GM04503 (cell line): ENCODE data around the gene IRF2.

Experiments
- DNase-seq: peaks from one replicate; pipeline ENCODE4 v3.0.0-alpha.2; 2012; ENCODE audit warnings: low read depth

Gene IRF2

DNA sequence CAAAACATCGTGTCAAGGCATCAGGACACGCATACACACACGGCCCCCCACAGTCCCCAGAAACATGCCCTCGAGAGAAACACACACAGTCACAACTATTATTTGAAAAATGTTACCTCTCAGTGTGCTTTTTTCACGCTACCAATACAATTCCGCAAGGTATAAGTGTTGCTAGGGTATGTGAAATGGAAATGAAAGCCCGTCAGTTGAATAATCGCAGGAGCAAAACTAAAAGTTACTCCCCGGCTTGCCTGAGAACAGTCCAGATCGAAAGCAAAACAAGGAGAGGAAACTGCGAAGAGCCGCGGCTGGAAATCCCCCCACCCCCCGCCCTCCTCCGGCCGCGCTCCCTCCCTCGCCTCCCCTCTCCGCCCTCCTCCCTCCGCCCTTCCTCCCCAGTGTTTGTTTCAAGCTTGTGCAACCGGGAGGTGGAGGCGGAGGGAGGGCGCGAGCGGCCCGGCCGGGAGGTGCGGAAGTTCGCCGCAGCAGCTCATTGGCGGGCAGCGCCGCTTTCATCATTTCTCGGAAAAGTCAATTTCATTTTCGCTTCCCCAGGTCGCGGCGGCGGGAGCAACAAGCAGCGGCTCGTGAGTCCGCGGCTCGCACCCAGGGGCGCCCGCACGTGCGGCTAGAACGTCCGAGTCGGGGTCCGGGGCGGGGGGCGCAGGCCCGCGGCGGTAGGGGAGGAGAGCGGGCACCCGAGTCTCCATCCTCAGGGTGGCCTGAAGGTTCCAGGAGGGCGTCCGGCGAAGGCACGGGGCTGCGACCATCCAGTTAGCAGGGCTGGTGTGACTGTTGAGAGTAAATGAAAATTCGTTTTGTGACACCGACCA is at the start of gene IRF2:
TSS of gene IRF2 (minus strand) at position 288 of the 833 bp plus-strand sequence. CDS start 45,486 bp downstream, outside the sequence.
- DNase-seq: peak; percentile 84

DNA sequence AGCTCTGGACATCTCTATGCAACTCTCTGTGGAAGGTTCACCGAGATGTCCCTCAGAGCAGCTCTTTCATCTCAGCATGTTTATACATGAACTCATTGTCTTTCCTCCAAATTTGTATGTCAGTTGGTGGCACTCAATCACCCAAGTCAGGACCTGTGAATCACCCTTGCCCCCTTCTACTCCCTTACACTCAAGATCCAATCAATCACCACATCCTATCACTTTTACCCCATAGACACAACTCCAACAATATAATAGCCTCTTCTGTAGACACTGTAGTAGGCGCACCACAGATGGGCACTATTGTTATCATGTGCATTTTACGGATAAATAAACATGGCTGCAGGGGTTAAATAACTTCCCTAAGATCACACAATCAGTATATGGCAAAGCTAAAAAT is 41.3 kb upstream of the IRF2 start:
- DNase-seq: no peak

DNA sequence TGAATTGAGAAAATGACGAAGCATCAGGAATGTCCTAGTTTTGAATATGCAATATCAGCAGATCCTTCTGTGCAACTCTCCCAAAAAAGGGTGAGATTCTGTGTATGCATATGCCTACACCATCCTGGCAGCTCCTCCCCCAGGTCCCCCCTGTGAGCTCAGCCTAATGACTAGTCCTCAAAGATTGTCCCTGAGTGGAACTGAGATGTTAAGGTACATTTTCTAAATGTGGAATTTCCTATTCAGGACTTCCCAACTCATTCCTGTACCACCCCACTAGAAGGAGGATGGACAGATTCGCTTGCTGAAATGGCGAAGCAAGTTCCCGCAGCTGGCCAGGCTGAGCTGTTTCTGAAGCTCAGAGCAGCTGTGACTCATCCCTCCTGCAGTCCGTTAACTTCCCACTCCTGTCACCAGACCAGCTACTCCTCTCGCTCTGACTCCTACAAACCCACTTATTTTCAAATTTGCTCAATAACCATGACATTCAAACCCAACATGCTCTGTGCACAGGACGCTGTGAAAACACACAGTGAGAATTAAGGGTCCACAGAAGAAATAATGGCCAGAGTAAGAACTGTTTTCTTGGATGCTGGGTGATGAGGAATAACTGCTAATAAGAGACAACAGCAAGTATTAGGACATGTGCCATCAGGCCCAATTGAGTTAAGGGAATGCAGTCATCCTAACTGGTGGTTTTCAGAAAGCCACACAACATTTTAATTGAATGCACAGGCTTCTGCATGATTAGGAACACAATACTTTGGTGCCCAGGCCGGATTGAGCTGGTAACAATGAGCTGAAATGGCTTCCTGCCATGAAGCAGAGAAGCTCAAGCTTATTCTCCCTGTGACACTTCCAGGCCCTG is 40.0 kb upstream of the IRF2 start:
- DNase-seq: peak; percentile 60

DNA sequence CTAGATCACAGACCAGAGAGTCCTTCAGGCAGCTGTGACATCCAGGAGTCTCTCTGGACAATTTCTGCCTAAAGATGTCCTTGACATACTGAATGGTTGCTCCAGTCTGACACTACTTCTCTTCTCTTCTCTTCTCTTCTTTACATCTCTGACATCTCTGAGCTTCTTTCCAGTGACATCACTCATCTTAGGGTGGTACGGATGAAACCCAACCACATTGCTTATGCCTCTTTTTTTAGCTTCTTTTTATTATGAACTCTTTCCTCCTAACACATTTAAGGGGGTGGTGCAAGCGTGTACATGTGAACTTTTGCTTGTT is 39.4 kb upstream of the IRF2 start:
- DNase-seq: no peak

DNA sequence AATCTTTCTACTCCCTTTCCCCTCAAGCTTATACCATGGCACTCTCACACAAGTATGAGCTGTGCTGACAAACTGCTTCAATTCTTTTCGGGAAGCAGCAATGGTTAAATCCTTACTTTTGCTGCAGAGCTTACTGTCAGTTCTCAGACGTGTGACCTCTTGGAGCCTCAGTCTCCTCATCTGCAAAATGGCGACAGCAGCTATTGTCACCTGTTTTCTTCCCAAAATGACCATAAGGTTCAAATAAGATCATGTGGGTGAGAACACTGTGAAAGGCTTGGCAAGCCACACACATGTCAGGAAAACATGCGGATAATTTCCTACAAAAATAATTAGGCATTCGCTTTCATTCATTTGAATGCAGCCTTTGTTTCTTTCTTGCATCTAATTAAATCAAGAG is 36.8 kb upstream of the IRF2 start:
- DNase-seq: no peak

DNA sequence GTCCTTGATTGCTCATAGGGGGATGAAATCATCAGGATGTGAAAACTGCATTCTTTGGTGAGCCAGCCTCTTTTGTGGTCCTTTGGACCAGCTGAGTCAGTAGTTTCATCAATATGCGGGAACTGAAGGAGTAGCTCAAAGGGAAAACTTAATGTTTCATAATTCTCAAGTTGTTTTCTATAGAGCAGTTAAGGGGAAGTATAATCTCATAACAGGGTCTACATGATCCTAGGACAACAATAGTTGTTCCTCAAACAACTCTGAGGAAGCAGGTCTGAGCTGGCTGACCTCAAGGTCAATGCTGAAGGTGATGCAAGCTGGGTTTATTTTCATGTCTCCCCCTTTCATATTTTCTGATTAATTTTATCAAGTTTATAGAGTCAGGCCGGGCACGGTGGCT is 36.1 kb upstream of the IRF2 start:
- no peak for DNase-seq

DNA sequence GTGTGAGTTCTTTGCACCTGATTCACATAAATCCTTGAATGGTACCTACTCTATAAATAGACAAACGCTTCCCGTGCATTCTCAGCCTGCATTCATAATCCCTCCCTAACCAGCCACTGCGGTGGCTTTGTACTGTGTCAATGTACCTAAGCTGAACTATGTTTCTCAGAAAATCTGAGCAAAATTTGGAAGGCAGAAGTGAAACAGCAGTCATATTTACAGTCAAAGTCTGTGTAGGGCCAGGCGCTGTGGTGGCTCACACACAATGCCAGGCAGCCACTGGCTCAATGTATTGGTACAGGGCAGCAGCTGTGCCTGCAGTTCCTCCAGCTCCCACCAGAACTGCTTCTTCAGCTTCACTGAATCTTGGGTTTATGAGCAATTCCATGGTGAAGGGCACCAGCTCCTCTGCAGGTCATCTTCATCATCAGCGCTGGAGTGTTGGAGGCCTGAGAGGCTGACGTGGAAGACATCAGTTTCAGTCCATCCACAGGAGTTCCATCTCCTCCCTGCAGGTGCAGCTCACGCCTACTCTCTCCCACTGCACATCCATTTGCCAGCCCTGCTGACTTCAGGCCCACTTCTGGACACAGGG is 32.3 kb upstream of the IRF2 start:
- DNase-seq: no peak

DNA sequence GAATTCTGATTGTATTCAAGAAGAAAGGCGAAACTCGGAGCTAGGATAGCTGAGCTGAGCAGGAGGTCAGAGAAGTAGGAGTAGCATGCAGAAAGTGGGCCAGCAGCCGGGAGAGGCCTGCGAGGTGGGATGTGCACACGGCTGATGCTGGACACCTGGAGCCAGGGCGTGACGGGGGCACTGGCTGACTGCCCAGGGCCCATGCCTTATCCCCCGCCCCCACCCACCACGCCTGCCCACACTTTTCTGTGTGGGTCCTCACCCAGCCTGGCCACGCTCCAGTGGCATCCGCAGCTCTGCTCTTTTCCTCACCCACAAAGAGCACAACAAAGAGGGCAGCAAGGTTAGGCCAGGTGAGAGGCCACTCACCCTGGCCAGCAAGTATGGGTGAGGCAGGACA is 30.0 kb upstream of the IRF2 start:
- no peak for DNase-seq

DNA sequence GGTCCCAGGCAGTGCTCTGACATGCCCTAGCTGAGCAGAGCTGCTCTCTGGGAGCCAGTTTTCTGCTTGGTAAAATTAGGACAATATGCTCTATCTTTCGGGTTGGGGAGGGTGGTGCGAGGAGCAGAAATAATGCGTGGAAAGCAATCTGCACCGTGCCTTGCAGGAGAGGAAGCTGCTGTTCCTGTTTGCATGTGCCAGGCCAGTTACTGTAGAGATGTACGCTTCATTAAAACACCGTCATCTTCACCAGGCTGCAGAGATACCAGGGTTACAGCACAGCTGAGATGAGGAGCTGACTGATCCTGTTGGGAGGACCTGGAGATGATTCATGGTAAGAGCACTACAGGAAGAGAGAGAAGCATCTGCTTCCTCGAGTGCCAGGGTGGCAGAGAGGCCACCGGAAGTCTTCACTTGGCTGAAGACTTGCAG is 29.5 kb upstream of the IRF2 start:
- DNase-seq: no peak

DNA sequence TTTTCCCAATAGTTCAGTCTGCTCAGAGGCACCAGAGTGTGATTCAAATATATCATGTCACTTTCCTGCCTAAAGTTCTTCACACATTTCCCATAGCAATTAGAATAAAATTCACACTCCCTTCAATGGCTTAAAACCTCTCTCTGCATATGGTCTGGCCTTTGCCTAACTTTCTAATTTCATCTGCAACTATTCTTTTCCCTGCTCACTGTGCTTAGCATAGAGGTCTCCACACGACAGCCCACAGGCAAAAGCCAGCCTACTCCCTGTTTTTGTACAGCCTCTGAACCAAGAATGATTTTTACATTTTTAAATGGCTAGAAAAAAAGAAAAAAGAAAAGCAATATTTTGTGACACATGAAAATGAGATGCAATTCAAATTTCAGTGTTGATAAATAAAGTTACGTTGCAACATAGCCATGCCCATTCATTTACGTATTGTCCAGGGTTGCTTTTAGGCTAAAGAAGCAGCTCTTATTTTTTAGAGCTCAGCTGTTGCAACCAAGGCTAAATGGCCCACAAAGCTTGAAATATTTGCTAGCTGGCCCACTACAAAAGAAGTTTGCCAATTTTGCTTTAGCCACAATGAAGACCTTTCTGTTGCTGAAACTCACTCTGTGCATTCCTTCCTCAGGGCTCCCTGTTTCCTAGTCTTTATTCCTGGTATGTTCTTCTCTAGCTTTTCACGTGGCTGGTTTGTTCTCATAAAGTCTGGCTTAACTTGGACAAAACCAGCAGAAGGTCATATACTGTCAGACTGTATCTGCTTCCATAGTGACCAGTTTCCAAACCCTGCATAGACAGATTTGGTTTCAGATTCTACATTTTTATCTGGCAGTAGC is 26.6 kb upstream of the IRF2 start:
- no peak for DNase-seq

DNA sequence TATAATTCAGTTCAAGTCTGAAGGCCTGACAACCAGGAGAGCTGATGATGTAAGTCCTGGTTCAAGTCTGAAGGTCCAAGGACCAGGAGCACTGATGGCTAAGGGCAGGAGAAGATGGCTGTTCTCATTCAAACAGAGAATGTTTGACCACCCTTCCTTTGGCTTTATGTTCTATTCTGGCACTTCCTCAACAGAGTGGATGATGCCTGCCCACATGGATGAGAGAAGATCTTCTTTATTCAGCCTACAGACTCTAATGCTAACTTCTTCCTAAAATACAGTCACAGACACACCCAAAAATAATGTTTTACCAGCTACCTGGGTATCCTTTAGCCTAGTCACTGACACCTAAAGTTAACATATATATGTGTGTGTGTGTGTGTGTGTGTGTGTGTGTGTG is 25.6 kb upstream of the IRF2 start:
- no peak for DNase-seq

DNA sequence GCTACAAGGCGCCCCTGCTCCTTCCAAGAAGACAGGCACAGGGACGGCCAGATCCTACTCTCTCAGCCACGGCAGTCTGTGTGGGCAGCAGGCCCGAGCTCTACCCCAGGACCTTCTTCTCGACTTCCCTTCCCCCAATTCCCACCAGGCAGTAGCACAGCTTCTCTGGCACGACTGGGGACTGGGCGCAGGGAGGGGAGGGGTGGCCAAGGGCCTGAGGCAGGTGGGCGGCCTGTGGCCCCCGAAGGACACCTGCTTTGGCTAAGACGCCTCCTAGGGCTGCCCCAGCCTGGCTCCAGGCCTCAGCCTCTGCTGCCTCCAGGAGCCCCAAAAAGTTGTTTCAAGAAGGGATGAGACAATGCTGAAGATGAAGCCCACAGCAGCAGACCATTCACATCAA is 24.2 kb upstream of the IRF2 start:
- no peak for DNase-seq

DNA sequence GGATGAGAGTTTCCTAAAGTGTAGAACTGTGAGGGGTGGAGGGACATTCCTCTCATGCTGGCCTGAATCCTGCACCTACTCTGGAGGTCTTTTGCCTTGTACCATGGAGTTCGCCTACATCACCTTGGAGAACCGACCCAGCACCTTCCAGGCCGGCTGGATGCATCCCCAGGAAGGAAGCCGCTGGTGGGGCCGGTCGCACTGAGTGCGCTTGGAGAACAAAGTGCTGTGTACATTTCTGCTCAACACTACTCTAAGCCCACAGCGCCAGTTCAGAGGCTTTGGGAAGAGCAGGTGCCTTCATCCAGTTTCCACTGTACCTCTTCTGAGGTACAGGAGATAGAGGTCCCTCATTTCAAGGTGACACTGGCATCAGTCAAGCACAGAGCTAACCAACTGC is 15.4 kb upstream of the IRF2 start:
- DNase-seq: no peak

DNA sequence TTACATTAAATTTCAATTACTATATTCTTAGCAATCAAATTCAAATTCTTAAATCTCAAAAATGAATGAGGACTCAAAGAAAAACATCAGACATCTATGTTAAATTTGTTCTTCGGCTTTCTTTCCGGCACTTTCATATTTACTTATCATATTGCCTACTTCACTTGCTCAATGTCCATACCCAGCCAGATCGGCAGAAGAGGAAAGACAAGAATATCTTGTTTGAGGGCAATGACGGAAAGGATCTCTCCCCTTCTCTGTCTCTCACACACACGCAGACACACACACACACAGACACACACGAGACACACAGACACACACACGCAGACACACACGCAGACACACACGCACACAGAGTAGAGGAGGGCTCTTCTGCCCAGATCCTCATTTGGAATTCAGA is 13.2 kb upstream of the IRF2 start:
- DNase-seq: no peak

DNA sequence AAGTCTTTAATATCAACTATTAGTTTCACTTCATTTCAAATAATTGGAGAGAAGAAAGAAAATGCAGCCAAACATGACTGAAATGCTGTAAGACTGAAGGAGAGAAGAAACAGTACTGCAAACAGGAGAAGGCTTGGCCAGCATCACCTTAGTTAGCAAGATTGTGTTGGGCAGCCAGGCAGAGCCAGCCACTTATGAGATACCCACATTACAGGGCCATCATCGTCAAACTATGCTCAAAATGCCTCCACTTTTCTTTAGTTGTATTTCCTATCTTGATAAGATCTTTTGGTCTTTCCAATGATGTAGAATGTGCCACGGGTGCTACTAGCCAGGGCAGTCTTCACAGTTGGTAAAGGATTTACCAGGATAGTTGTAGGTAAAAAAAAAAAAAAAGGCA is 10.9 kb upstream of the IRF2 start:
- DNase-seq: no peak

DNA sequence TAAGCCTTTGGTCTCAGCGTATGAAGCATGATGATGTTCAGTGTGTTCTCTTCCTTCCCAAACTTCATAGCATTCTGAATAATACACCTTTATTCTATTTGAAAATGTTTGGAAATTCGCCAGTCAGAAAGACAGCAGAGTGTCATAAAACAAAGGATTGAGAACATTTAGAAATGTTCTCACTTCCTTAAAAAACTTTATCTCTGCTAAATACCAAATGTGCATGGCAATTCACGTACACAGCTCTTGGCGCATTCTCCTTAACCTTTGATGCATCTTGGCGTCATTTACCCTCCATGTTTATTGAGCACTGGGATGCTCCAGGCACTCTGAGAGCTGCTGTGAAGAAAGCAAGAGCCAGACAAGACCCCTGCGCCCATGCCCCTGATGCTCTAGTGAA is 7.2 kb upstream of the IRF2 start:
- DNase-seq: no peak

DNA sequence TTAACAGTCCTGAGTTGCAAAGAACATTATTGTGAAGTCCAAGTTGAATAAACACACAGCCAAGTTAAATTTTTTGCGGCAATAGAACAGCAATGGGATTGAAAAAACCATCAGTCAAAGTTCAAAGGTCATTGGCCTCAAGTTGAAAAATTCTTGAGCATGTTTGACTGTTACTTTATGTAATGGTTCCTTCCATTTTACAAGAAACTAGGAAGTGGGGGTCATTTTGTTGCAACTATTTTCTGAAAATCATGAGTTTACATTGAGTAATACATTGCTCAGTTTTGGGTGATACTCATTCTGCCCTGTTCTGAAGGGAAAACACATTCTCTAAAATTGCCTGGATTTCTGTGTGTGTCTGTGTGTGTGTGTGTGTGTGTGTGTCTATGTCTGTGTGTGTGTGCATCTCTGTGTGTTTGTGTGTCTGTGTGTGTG is 5.2 kb upstream of the IRF2 start:
- DNase-seq: no peak

DNA sequence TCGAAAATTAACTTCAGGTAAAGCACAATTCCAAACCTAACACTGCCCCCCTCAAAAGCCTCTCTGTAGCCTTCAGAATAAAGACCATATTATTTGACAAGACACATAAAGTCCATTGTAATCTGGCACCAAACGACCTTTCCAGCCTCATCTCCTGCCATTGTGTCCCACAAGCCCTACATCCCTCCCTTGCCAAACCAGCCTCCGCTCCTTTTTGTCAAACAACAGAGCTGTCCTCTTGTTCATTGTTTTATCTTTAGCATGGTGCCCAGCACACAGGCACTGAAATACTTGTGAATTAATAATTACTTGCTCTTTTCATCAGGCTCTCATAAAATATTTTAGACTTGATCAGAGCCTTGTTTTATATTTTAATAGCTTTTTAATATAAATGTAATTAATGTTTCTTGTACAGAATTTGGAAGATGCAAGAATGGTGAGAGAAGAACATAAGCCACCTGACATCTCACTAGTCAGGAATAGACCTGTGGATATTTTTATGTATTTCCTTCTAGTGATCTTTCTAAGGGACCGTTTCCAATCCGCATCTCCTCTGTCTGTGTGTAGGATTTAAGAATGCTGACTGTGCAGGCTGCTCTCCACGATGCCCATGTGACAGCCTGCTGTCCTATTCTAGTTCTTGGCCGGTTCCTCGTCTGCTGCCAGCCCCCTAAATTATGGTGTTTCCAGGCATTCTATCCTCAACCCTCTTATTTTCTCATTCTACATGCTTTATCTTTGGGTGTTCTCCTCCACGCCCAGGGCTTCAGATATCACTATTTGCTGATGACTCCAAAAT is 3.0 kb upstream of the IRF2 start:
- DNase-seq: no peak

DNA sequence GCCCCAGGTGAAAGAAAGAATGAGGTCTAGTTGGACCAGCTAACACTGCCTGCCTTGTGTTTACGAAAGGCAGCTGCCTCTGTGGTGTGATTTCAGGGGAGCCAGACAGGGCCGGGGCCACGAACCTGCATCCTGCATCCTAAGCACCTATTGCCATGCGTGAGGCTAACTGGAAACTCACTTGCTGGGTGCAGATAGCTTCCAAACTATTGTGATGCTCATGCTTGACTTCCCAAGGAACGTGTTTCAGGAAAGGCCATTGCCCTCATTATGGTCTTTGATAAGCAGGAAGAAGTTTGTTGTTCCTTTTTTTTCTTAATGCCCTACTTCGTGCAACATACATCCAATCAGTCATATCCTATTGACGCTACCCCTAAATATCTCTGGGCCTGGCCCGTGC is 2.3 kb upstream of the IRF2 start:
- no peak for DNase-seq

DNA sequence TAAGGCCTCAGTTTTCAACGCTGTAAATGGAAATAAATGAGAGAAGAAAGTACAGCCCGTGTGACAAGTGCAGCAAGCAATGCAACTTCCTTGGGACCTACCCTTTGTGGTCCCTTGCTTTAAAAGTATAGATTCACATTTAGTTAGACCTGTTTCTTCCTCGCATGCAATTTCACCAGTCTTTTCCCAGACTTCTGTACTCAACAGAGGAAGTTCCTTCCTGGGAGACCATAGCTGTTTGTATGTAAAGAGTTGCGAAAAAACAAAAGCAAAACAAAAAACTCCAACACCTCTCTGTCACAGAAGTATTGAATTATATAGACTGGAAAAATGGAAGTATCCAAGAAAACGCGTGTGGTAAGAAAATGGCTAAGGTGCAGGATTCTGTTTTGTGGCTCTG is 1.1 kb upstream of the IRF2 start:
- no peak for DNase-seq

DNA sequence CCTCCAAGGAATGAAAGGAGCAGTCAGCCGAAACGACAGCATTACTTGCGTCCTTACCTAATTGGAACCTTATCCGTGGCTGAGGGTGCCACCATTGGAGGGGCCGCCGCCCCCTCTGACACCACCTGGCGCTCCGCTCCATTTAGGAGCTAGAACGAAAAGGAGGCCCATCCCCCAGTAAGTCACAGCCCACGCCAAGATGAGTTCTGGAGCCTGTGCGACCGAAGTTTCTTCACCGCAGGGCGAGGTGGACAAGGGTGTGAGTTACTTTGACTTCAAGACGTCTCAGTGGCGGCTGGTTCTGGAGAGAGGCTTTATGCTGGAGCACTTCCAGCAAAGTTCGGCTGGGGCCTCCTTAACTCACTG is 729 bp upstream of the IRF2 start:
- no peak for DNase-seq
